ENCODE data around the gene PSMA7.
"Not testable (repeated sequence)": the region's sequence is repeated elsewhere in the genome, so short reads cannot be mapped to it uniquely, and the experiment has no call there.

PSMA7 gene

GRCh38 chr20:62151835-62152364, 8.7 kb upstream of the PSMA7 start:
- no peak for DNase-seq

- no peak for DNase-seq
Measured at GRCh38 chr20:62151225-62151624, 8.0 kb upstream of the PSMA7 start.

- no peak for DNase-seq
Measured at GRCh38 chr20:62150310-62150575, 7.0 kb upstream of the PSMA7 start.

- no peak for DNase-seq
Measured at GRCh38 chr20:62149532-62150309, 6.5 kb upstream of the PSMA7 start.

GRCh38 chr20:62148908-62149314, 5.7 kb upstream of the PSMA7 start:
- DNase-seq, result no peak

GRCh38 chr20:62148383-62148782, 5.2 kb upstream of the PSMA7 start:
- DNase-seq, result not testable (repeated sequence)

GRCh38 chr20:62147528-62147927, 4.3 kb upstream of the PSMA7 start:
- DNase-seq, result no peak

GRCh38 chr20:62147125-62147524, 3.9 kb upstream of the PSMA7 start:
- DNase-seq, result no peak

- DNase-seq, result no peak
Measured at GRCh38 chr20:62146019-62146755, 3.0 kb upstream of the PSMA7 start.

- no peak for DNase-seq
Measured at GRCh38 chr20:62145688-62146018, 2.5 kb upstream of the PSMA7 start.

GRCh38 chr20:62143957-62144825, 997 bp upstream of the PSMA7 start:
- DNase-seq, result peak; percentile 39

GRCh38 chr20:62142252-62143080, 728 bp downstream of the PSMA7 start:
- DNase-seq, result no peak

GRCh38 chr20:62141397-62142251, 1.6 kb downstream of the PSMA7 start:
- DNase-seq, result no peak

GRCh38 chr20:62141043-62141396, 2.2 kb downstream of the PSMA7 start:
- no peak for DNase-seq

- DNase-seq, result no peak
Measured at GRCh38 chr20:62139636-62140035, 3.6 kb downstream of the PSMA7 start.

- no peak for DNase-seq
Measured at GRCh38 chr20:62138912-62139311, 4.3 kb downstream of the PSMA7 start.

- DNase-seq, result no peak
Measured at GRCh38 chr20:62138204-62138543, 5.0 kb downstream of the PSMA7 start.

GRCh38 chr20:62137478-62138203, 5.6 kb downstream of the PSMA7 start:
- no peak for DNase-seq

- no peak for DNase-seq
Measured at GRCh38 chr20:62137092-62137384, 6.2 kb downstream of the PSMA7 start.

- peak; percentile 67 to 70 for DNase-seq
Measured at GRCh38 chr20:62136283-62137091, 6.7 kb downstream of the PSMA7 start.
